H1 (cell line): ENCODE measurements around the gene SVIL. TPM values are rescaled to one million over a fixed set of nuclear protein-coding genes. Genes with fewer than 3 reads are reported as not detected.

Experiments
- CTCF ChIA-PET: fragments of 300-600 bp; sonication (Branson Sonifier 250); formaldehyde crosslinking; loops from one replicate; lab custom pipeline; 2021; ENCODE audit not compliant: partially characterized antibody; lab: Charles Lee
- POLR2A ChIA-PET: fragments of 300-600 bp; sonication (Branson Sonifier 250); formaldehyde crosslinking; loops from one replicate; lab custom pipeline; 2021; ENCODE audit warnings: inconsistent platforms; ENCODE audit not compliant: partially characterized antibody; lab: Charles Lee
- DNase-seq, 2 experiments: peaks; one replicate each; pipeline versions ENCODE4 v3.0.0 to v3.0.0-alpha.2; 2010 to 2022; ENCODE audit warnings: low spot score in 2 of 2, low read depth in 1 of 2, mixed read lengths in 1 of 2
- FAIRE-seq: peaks from 2 replicates; lab custom pipeline; 2011; peaks lifted over from hg19 to GRCh38; lab: Jason Lieb, UNC
- H2AFZ ChIP-seq: 2 replicates; pipeline ENCODE4 v1.8.1; 2012; ENCODE audit warnings: low read length, inconsistent platforms
- H2AK5ac ChIP-seq: 2 replicates; pipeline ENCODE4 v1.6.1; 2013; ENCODE audit warnings: low read depth, low read length
- H2BK120ac ChIP-seq: replicated peaks from 2 replicates; pipeline ENCODE3; 2013; ENCODE audit warnings: low read depth, low read length, inconsistent platforms
- H2BK12ac ChIP-seq: 2 replicates; pipeline ENCODE4 v1.6.1; 2013; ENCODE audit warnings: low read depth, low read length
- H2BK15ac ChIP-seq: 2 replicates; pipeline ENCODE4 v1.6.1; 2013; ENCODE audit warnings: low read length
- H2BK20ac ChIP-seq: 2 replicates; pipeline ENCODE4 v1.6.1; 2013; ENCODE audit warnings: low read length
- H2BK5ac ChIP-seq: 2 replicates; pipeline ENCODE4 v1.6.1; 2013; ENCODE audit warnings: low read depth, low read length
- H3K14ac ChIP-seq: 2 replicates; pipeline ENCODE4 v1.6.1; 2013; ENCODE audit warnings: inconsistent platforms; ENCODE audit not compliant: insufficient read length
- H3K18ac ChIP-seq: 2 replicates; pipeline ENCODE4 v1.6.1; 2013; ENCODE audit warnings: low read length; ENCODE audit errors: extremely low read depth
- H3K23ac ChIP-seq: 2 replicates; pipeline ENCODE4 v1.6.1; 2013; ENCODE audit warnings: inconsistent platforms; ENCODE audit not compliant: insufficient read length
- H3K23me2 ChIP-seq: 2 replicates; pipeline ENCODE4 v1.6.1; 2013; ENCODE audit warnings: low read depth, low read length
- H3K27ac ChIP-seq: 2 replicates; pipeline ENCODE4 v1.6.1; 2011; ENCODE audit warnings: low read depth, low read length, inconsistent platforms
- H3K27me3 ChIP-seq, 4 experiments: replicated peaks in 1 of 4; 1 replicate in 1 of 4; 2 replicates in 3 of 4; pipeline versions ENCODE4 v1.6.1 to v1.8.1; 2011 to 2013; ENCODE audit warnings: low read length in 3 of 4, mild to moderate bottlenecking in 3 of 4, inconsistent platforms in 2 of 4, mixed read lengths in 2 of 4, moderate library complexity in 1 of 4; ENCODE audit not compliant: control insufficient read depth in 3 of 4, insufficient read depth in 3 of 4; ENCODE audit errors: extremely low read depth in 1 of 4
- H3K36me3 ChIP-seq, 4 experiments: 2 replicates each; pipeline versions ENCODE4 v1.6.1 to v1.8.1; 2011 to 2013; ENCODE audit warnings: mild to moderate bottlenecking in 4 of 4, low read length in 3 of 4, moderate library complexity in 2 of 4, control low read depth in 1 of 4, inconsistent platforms in 1 of 4; ENCODE audit not compliant: insufficient read depth in 4 of 4, control insufficient read depth in 2 of 4
- H3K4ac ChIP-seq: replicated peaks from 2 replicates; pipeline ENCODE3; 2013; ENCODE audit warnings: low read length, low read depth, mixed read lengths, inconsistent platforms; ENCODE audit not compliant: insufficient read length
- H3K4me1 ChIP-seq, 4 experiments: replicated peaks in 1 of 4; 1 replicate in 1 of 4; 2 replicates in 3 of 4; pipeline versions ENCODE4 v1.6.1 to v1.8.1; 2011 to 2013; ENCODE audit warnings: low read length in 3 of 4, inconsistent platforms in 2 of 4, mixed read lengths in 1 of 4; ENCODE audit not compliant: insufficient read depth in 4 of 4, control insufficient read depth in 3 of 4
- H3K4me2 ChIP-seq, 2 experiments: 2 replicates each; pipeline versions ENCODE4 v1.6.1 to v1.8.1; 2011 to 2013; ENCODE audit warnings: low read depth in 2 of 2, low read length in 2 of 2, control low read depth in 1 of 2, inconsistent platforms in 1 of 2, mild to moderate bottlenecking in 1 of 2; ENCODE audit not compliant: insufficient read depth in 1 of 2
- H3K4me3 ChIP-seq, 4 experiments: fragments of 200-600, 300-600 bp in 1 of 4; sonication (generic), shearing (Covaris generic), sonication (Bioruptor Twin) in 1 of 4; 2 replicates each; pipeline versions ENCODE4 v1.5.1 to v1.8.1; 2011 to 2016; ENCODE audit warnings: low read length in 4 of 4, low read depth in 3 of 4, control low read depth in 2 of 4, inconsistent platforms in 2 of 4, mild to moderate bottlenecking in 2 of 4, mixed read lengths in 1 of 4, moderate library complexity in 1 of 4; ENCODE audit not compliant: insufficient read depth in 2 of 4; ENCODE audit errors: extremely low read depth in 1 of 4
- H3K56ac ChIP-seq: replicated peaks from 2 replicates; pipeline ENCODE3; 2013; ENCODE audit warnings: low read depth, mild to moderate bottlenecking, mixed read lengths, low read length, inconsistent platforms; ENCODE audit not compliant: insufficient read length
- H3K79me1 ChIP-seq: 2 replicates; pipeline ENCODE4 v1.6.1; 2013; ENCODE audit warnings: low read depth, low read length, control low read depth
- H3K79me2 ChIP-seq, 2 experiments: 2 replicates each; pipeline versions ENCODE4 v1.6.1 to v1.8.1; 2012 to 2013; ENCODE audit warnings: low read length in 2 of 2, mild to moderate bottlenecking in 2 of 2, inconsistent platforms in 1 of 2; ENCODE audit not compliant: insufficient read depth in 2 of 2, control insufficient read depth in 1 of 2
- H3K9ac ChIP-seq, 4 experiments: replicated peaks in 1 of 4; 1 replicate in 1 of 4; 2 replicates in 3 of 4; pipeline versions ENCODE4 v1.6.1 to v1.8.1; 2011 to 2013; ENCODE audit warnings: low read depth in 3 of 4, low read length in 3 of 4, control low read depth in 2 of 4, mild to moderate bottlenecking in 2 of 4, moderate library complexity in 2 of 4, inconsistent platforms in 1 of 4; ENCODE audit errors: extremely low read depth in 1 of 4
- H3K9me3 ChIP-seq, 2 experiments: 2 replicates each; pipeline versions ENCODE4 v1.6.1 to v1.8.1; 2012 to 2013; ENCODE audit warnings: mild to moderate bottlenecking in 2 of 2, moderate library complexity in 2 of 2, control low read depth in 1 of 2, inconsistent platforms in 1 of 2, low read depth in 1 of 2, low read length in 1 of 2, mixed read lengths in 1 of 2; ENCODE audit not compliant: insufficient read depth in 2 of 2
- H4K20me1 ChIP-seq, 2 experiments: replicated peaks in 1 of 2; 2 replicates each; pipeline versions ENCODE3 to v1.8.1; 2011 to 2013; ENCODE audit warnings: inconsistent platforms in 2 of 2, low read length in 2 of 2, mild to moderate bottlenecking in 1 of 2; ENCODE audit not compliant: insufficient read depth in 2 of 2, control insufficient read depth in 1 of 2
- H4K5ac ChIP-seq: 2 replicates; pipeline ENCODE4 v1.6.1; 2013; ENCODE audit warnings: low read length, low read depth, mixed read lengths, inconsistent platforms; ENCODE audit not compliant: insufficient read length
- H4K8ac ChIP-seq: 2 replicates; pipeline ENCODE4 v1.8.0; 2013; ENCODE audit warnings: mild to moderate bottlenecking, moderate library complexity, low read length, inconsistent platforms; ENCODE audit not compliant: insufficient read depth; ENCODE audit errors: extremely low read depth
- H4K91ac ChIP-seq: replicated peaks from 2 replicates; pipeline ENCODE3; 2013; ENCODE audit warnings: low read length, mixed read lengths, inconsistent platforms; ENCODE audit not compliant: insufficient read length
- CHD2 ChIP-seq: IDR thresholded peaks from 2 replicates; pipeline ENCODE4 v1.6.1; 2012; ENCODE audit warnings: low read length, improper control_type of control experiment
- JUND ChIP-seq: IDR thresholded peaks from 2 replicates; pipeline ENCODE4 v1.6.1; 2011; ENCODE audit warnings: mild to moderate bottlenecking, improper control_type of control experiment, low read length
- KDM5A ChIP-seq: fragments of 200-600 bp; IDR thresholded peaks from 2 replicates; pipeline ENCODE4 v1.7.1; 2012; ENCODE audit warnings: mild to moderate bottlenecking, low read length, inconsistent platforms, mixed read lengths
- RAD21 ChIP-seq, 2 experiments: IDR thresholded peaks in 1 of 2; conservative IDR thresholded peaks in 1 of 2; 2 replicates each; pipeline ENCODE4 v1.6.1; 2011; ENCODE audit warnings: low read depth in 2 of 2, low read length in 2 of 2, improper control_type of control experiment in 1 of 2, inconsistent platforms in 1 of 2, mild to moderate bottlenecking in 1 of 2, moderate library complexity in 1 of 2
- WGBS, 2 experiments: shearing (Covaris generic) in 1 of 2; methylation state at CpG; one replicate each; pipeline versions ENCODE4 v1.1.6 to v1.1.7; 2013 to 2015; ENCODE audit warnings: low lambda C conversion rate in 2 of 2, mixed read lengths in 2 of 2, inconsistent platforms in 1 of 2, low coverage in 1 of 2, missing lambda C conversion rate in 1 of 2; ENCODE audit not compliant: insufficient replicate concordance in 2 of 2, insufficient coverage in 1 of 2, insufficient read length in 1 of 2; ENCODE audit errors: extremely low coverage in 1 of 2, missing lambda C conversion rate in 1 of 2; 5-methylcytosine and 5-hydroxymethylcytosine counted together
- polyA plus RNA-seq, 7 experiments: library from polyadenylated mRNA; depleted of rRNA in 3 of 7; stranded (reverse) in 5 of 7; unstranded in 2 of 7; fragments of >200 nt in 5 of 7; fragments of 200-250 nt in 2 of 7; gene quantifications; 1 replicate in 5 of 7; 2 replicates in 1 of 7; 4 replicates in 1 of 7; pipeline versions ENCODE4 v1.2.1 to v1.2.3, GENCODE V29; 2011 to 2013; ENCODE audit warnings: missing spikeins in 2 of 7, mixed read lengths in 2 of 7
- total RNA-seq: library from RNA; stranded (reverse); fragmentation: NEBNext Ultra II Directional; extraction: Animal tissue kit (Norgen Biotek cat#: 25700); gene quantifications from 2 replicates; pipeline ENCODE4 v1.2.1, GENCODE V29; 2021

Gene SVIL
- total and polyA plus RNA-seq, 2 of the 8 experiments (the other 6 are each of a cell fraction or from before 2014, with no cell fraction given), result 4.7 to 15.4 TPM

DNA sequence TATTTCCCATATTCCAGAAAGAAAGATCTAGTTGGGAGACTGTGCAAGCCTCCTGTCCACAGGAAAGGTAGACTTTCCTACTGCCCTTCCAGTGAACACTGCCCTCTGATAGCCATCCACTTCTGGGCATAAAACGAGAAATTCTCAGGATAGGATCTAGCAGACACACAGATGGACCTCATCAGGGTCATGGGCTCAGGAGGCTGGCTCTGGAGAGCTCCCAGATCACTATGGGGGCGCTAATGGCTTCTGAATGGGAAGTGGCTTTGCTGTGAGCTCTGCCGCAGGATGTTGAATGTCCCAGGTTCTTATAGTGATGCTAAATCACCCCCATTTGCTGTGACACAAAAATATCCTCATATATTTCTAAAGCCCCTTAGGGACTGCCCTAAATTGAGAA, 77.1 kb downstream of the SVIL start:
- H3K56ac ChIP-seq, result no peak overlapping the region
- H3K27ac ChIP-seq, result no peak overlapping the region
- no peak overlapping the region for H4K91ac ChIP-seq
- no peak for TF ChIP-seq CHD2
- TF ChIP-seq KDM5A, result no peak
- TF ChIP-seq RAD21 (IDR thresholded peaks at IDR 0.05 in 1 of 2, conservative IDR thresholded peaks at IDR 0.05 in 1 of 2; ENCODE audit: low read depth in 2 of 2, low read length in 2 of 2), result peak in 1 of 2 experiments; percentile 19; a peak in 1 of 4 replicates
- no peak for TF ChIP-seq JUND
- WGBS, 2 experiments, result 86% methylated on average over 3 of the region's 3 CpGs; no CpG with 5 or more reads in 1 of the 2 experiments
- H3K4ac ChIP-seq, result no peak overlapping the region
- H2BK20ac ChIP-seq, result no peak overlapping the region
- no peak overlapping the region for H4K5ac ChIP-seq
- no peak overlapping the region for H3K23ac ChIP-seq
- no peak overlapping the region for H3K18ac ChIP-seq
- no peaks in the 10 kb centered on the region for H3K27me3 ChIP-seq
- H3K14ac ChIP-seq, result no peak overlapping the region
- no peak overlapping the region for H3K4me3 ChIP-seq
- no peaks in the 10 kb centered on the region for H3K23me2 ChIP-seq
- no peak overlapping the region for H3K4me2 ChIP-seq
- H2AFZ ChIP-seq, result no peak overlapping the region
- POLR2A ChIA-PET, result interaction anchor here (0.9 kb wide), 1 partner anchor 24 kb away, joined by 3 read pairs; no protein-coding TSS in a partner anchor
- no peak overlapping the region for H3K9ac ChIP-seq
- DNase-seq (no peak), FAIRE-seq (no peak)
- peaks cover 0 to 8% (median 5%) of the 10 kb centered on the region in 4 experiments; a peak in 3 of 7 replicates for H3K4me1 ChIP-seq
- CTCF ChIA-PET, result interaction anchor here (0.7 to 1.6 kb wide), 12 partner anchors 9 to 192 kb away, joined by 3 to 7 read pairs (median 3); no protein-coding TSS in a partner anchor
- no peaks in the 10 kb centered on the region for H3K79me1 ChIP-seq
- H2AK5ac ChIP-seq, result no peak overlapping the region
- H3K79me2 ChIP-seq, result no peaks in the 10 kb centered on the region
- H4K20me1 ChIP-seq, result no peaks in the 10 kb centered on the region
- H2BK12ac ChIP-seq, result no peak overlapping the region
- H2BK5ac ChIP-seq, result no peak overlapping the region
- no peaks in the 10 kb centered on the region for H3K9me3 ChIP-seq
- no peak overlapping the region for H4K8ac ChIP-seq
- H2BK120ac ChIP-seq, result no peak overlapping the region
- no peak overlapping the region for H2BK15ac ChIP-seq
- H3K36me3 ChIP-seq, result no peaks in the 10 kb centered on the region
